Measurements from ENCODE around the gene NKD1.

- no peak for TF ChIP-seq EZH2 (IDR thresholded peaks at IDR 0.05)
- TF ChIP-seq CTCF (IDR thresholded peaks at IDR 0.05 in 2 of 3, conservative IDR thresholded peaks at IDR 0.05 in 1 of 3; ENCODE audit: borderline replicate concordance in 1 of 3, insufficient read depth in 1 of 3, low read depth in 2 of 3, low read length in 2 of 3) = no peak
- TF ChIP-seq SRF (IDR thresholded peaks at IDR 0.05; ENCODE audit: low read depth) = no peak
- TF ChIP-seq EGR1 (IDR thresholded peaks at IDR 0.05; ENCODE audit: low read depth) = no peak
- TF ChIP-seq POLR2A (IDR thresholded peaks at IDR 0.05; ENCODE audit: borderline replicate concordance, extremely low read depth, insufficient read depth, insufficient read length) = no peak
- TF ChIP-seq SIN3A (IDR thresholded peaks at IDR 0.05; ENCODE audit: low read depth) = no peak
These were observed 25.9 kb upstream of the NKD1 start for GRCh38 chr16:50522324-50522723.
